H9 (cell line): ENCODE results near the gene TMCC3. TPM values are rescaled to one million over a fixed set of nuclear protein-coding genes. Genes with fewer than 3 reads are reported as not detected.

Experiments
- DNase-seq: peaks from one replicate; pipeline ENCODE4 v3.0.0-alpha.2; 2017
- H2AFZ ChIP-seq: one replicate; pipeline ENCODE4 v1.6.1; 2013; ENCODE audit warnings: mild to moderate bottlenecking, low read length, control low read depth, moderate library complexity
- H2AK5ac ChIP-seq: 2 replicates; pipeline ENCODE4 v1.6.1; 2013; ENCODE audit warnings: low read length, control low read depth, mixed read lengths; ENCODE audit not compliant: insufficient read length
- H2BK120ac ChIP-seq: one replicate; pipeline ENCODE4 v1.6.1; 2013; ENCODE audit warnings: low read depth, mild to moderate bottlenecking, low read length, control low read depth, inconsistent platforms; ENCODE audit not compliant: poor library complexity, severe bottlenecking
- H2BK12ac ChIP-seq: 2 replicates; pipeline ENCODE4 v1.6.1; 2013; ENCODE audit warnings: low read length, control low read depth, mixed read lengths, low read depth; ENCODE audit not compliant: insufficient read length
- H2BK15ac ChIP-seq: 2 replicates; pipeline ENCODE4 v1.6.1; 2013; ENCODE audit warnings: low read depth, low read length, control low read depth
- H2BK20ac ChIP-seq: one replicate; pipeline ENCODE4 v1.6.1; 2013; ENCODE audit warnings: low read depth, mild to moderate bottlenecking, low read length, control low read depth, inconsistent platforms; ENCODE audit not compliant: poor library complexity, severe bottlenecking
- H2BK5ac ChIP-seq: 2 replicates; pipeline ENCODE4 v1.6.1; 2013; ENCODE audit warnings: low read length, control low read depth, mixed read lengths; ENCODE audit not compliant: insufficient read length
- H3K14ac ChIP-seq: 2 replicates; pipeline ENCODE4 v1.6.1; 2013; ENCODE audit warnings: low read length, control low read depth; ENCODE audit not compliant: insufficient read depth
- H3K18ac ChIP-seq: 2 replicates; pipeline ENCODE4 v1.6.1; 2013; ENCODE audit warnings: low read depth, mild to moderate bottlenecking, mixed read lengths, low read length, control low read depth; ENCODE audit not compliant: insufficient read length
- H3K23ac ChIP-seq: 2 replicates; pipeline ENCODE4 v1.6.1; 2013; ENCODE audit warnings: low read length, control low read depth, mixed read lengths, low read depth; ENCODE audit not compliant: insufficient read length
- H3K23me2 ChIP-seq: 2 replicates; pipeline ENCODE4 v1.6.1; 2013; ENCODE audit warnings: low read depth, mild to moderate bottlenecking, mixed read lengths, low read length, control low read depth; ENCODE audit not compliant: insufficient read length, poor library complexity, severe bottlenecking
- H3K27ac ChIP-seq: 2 replicates; pipeline ENCODE4 v1.5.1; 2013; ENCODE audit warnings: low read length, control low read depth, mixed read lengths, low read depth; ENCODE audit not compliant: insufficient read length
- H3K27me3 ChIP-seq: 2 replicates; pipeline ENCODE4 v1.6.1; 2013; ENCODE audit warnings: low read length, control low read depth, inconsistent platforms; ENCODE audit not compliant: insufficient read depth
- H3K4ac ChIP-seq: 2 replicates; pipeline ENCODE4 v1.6.1; 2013; ENCODE audit warnings: low read depth, mild to moderate bottlenecking, control low read depth, inconsistent platforms, low read length, moderate library complexity
- H3K4me1 ChIP-seq: 2 replicates; pipeline ENCODE4 v1.6.1; 2013; ENCODE audit warnings: low read length, control low read depth, inconsistent platforms; ENCODE audit not compliant: insufficient read depth
- H3K4me2 ChIP-seq: 2 replicates; pipeline ENCODE4 v1.6.1; 2013; ENCODE audit warnings: low read length, control low read depth, mixed read lengths; ENCODE audit not compliant: insufficient read length, insufficient read depth
- H3K56ac ChIP-seq: 2 replicates; pipeline ENCODE4 v1.6.1; 2013; ENCODE audit warnings: low read depth, mild to moderate bottlenecking, mixed read lengths, low read length, control low read depth; ENCODE audit not compliant: insufficient read length
- H3K79me1 ChIP-seq: 2 replicates; pipeline ENCODE4 v1.6.1; 2013; ENCODE audit warnings: low read depth, mild to moderate bottlenecking, moderate library complexity, low read length, control low read depth, inconsistent platforms; ENCODE audit not compliant: insufficient read depth, poor library complexity, severe bottlenecking
- H3K79me2 ChIP-seq: 2 replicates; pipeline ENCODE4 v1.6.1; 2013; ENCODE audit warnings: low read length, control low read depth, inconsistent platforms; ENCODE audit not compliant: insufficient read depth
- H3K9ac ChIP-seq: 2 replicates; pipeline ENCODE4 v1.6.1; 2013; ENCODE audit warnings: low read length, control low read depth, mixed read lengths; ENCODE audit not compliant: insufficient read length; ENCODE audit errors: extremely low read depth
- H3K9me3 ChIP-seq: one replicate; pipeline ENCODE4 v1.6.1; 2013; ENCODE audit warnings: low read depth, low read length, inconsistent platforms; ENCODE audit not compliant: control insufficient read depth
- H3T11ph ChIP-seq: one replicate; pipeline ENCODE4 v1.6.1; 2013; ENCODE audit warnings: mild to moderate bottlenecking, low read length, control low read depth, inconsistent platforms
- H4K20me1 ChIP-seq: one replicate; pipeline ENCODE4 v1.6.1; 2013; ENCODE audit not compliant: control insufficient read depth, insufficient read length, insufficient read depth
- H4K5ac ChIP-seq: 2 replicates; pipeline ENCODE4 v1.6.1; 2013; ENCODE audit warnings: low read depth, mild to moderate bottlenecking, mixed read lengths, low read length, control low read depth; ENCODE audit not compliant: insufficient read length
- H4K8ac ChIP-seq: replicated peaks from 2 replicates; pipeline ENCODE4 v1.6.1; 2013; ENCODE audit warnings: low read length, control low read depth, mixed read lengths, low read depth; ENCODE audit not compliant: insufficient read length
- H4K91ac ChIP-seq: 2 replicates; pipeline ENCODE4 v1.6.1; 2013; ENCODE audit warnings: low read depth, mild to moderate bottlenecking, moderate library complexity, mixed read lengths, low read length, control low read depth; ENCODE audit not compliant: insufficient read length
- H3K27ac Mint-ChIP-seq, 3 experiments: 2 replicates in 2 of 3; 3 replicates in 1 of 3; pipeline ENCODE4 v1.8.0; 2020 to 2021; ENCODE audit warnings: mixed read lengths in 3 of 3, mild to moderate bottlenecking in 1 of 3, moderate library complexity in 1 of 3
- H3K27me3 Mint-ChIP-seq: 2 replicates; pipeline ENCODE4 v1.8.0; 2021; ENCODE audit warnings: low read depth, mild to moderate bottlenecking, moderate library complexity, mixed read lengths
- H3K36me3 Mint-ChIP-seq, 3 experiments: 2 replicates in 2 of 3; 3 replicates in 1 of 3; pipeline ENCODE4 v1.8.0; 2020 to 2021; ENCODE audit warnings: low read depth in 3 of 3, mixed read lengths in 3 of 3; ENCODE audit not compliant: insufficient read depth in 1 of 3
- H3K4me1 Mint-ChIP-seq, 2 experiments: 2 replicates each; pipeline ENCODE4 v1.8.0; 2020; ENCODE audit warnings: mixed read lengths in 2 of 2
- H3K4me3 Mint-ChIP-seq, 2 experiments: 2 replicates in 1 of 2; 3 replicates in 1 of 2; pipeline ENCODE4 v1.8.0; 2020 to 2021; ENCODE audit warnings: mild to moderate bottlenecking in 2 of 2, mixed read lengths in 2 of 2, moderate library complexity in 1 of 2
- H3K9me3 Mint-ChIP-seq, 2 experiments: 2 replicates in 1 of 2; 3 replicates in 1 of 2; pipeline ENCODE4 v1.8.0; 2020; ENCODE audit warnings: mild to moderate bottlenecking in 2 of 2, mixed read lengths in 2 of 2, moderate library complexity in 1 of 2
- WGBS: extraction: QIAGEN DNeasy Blood & Tissue Kit; methylation state at CpG from one replicate; pipeline ENCODE4 v1.1.7; 2013; ENCODE audit warnings: missing lambda C conversion rate, low lambda C conversion rate, mixed read lengths; ENCODE audit not compliant: insufficient read length; ENCODE audit errors: extremely low coverage; 5-methylcytosine and 5-hydroxymethylcytosine counted together
- total RNA-seq: library from RNA; stranded (reverse); gene quantifications from 2 replicates; pipeline ENCODE4 v1.2.1, GENCODE V29; 2021
- TF ChIP-seq, protein P1 (sequence below): fragments of 200-600 bp; sonication (generic); conservative IDR thresholded peaks from 3 replicates; pipeline ENCODE4 v1.8.0; 2021; ENCODE audit warnings: antibody characterized with exemption, mild to moderate bottlenecking

TMCC3 gene
- total RNA-seq, 1 experiment from 2014 or later = 0.87 TPM

GRCh38 chr12:94586589-94587259 lies 63.6 kb downstream of the TMCC3 start:
- Histone ChIP-seq H3K79me1 (no peaks in the 10 kb centered on the region), H3K9me3 (no peaks in the 10 kb centered on the region), H3K79me2 (no peaks in the 10 kb centered on the region), H3K18ac (no peak overlapping the region), H2AFZ (no peak overlapping the region), H4K91ac (no peak overlapping the region), H3K9ac (no peak overlapping the region), H2BK120ac (no peak overlapping the region), H3K23ac (no peak overlapping the region), H4K20me1 (no peaks in the 10 kb centered on the region), H3K4ac (no peak overlapping the region), H3K27me3 (no peaks in the 10 kb centered on the region), H2BK5ac (no peak overlapping the region), H4K8ac (no peak overlapping the region), H3K27ac (no peak overlapping the region), H4K5ac (no peak overlapping the region), H3K4me1 (no peaks in the 10 kb centered on the region), H3K23me2 (no peaks in the 10 kb centered on the region), H2AK5ac (no peak overlapping the region), H3K14ac (no peak overlapping the region), H3K56ac (no peak overlapping the region), H2BK15ac (no peak overlapping the region), H3T11ph (no peak overlapping the region), H3K4me2 (no peak overlapping the region), H2BK12ac (no peak overlapping the region), H2BK20ac (no peak overlapping the region)
- TF ChIP-seq, protein P1, sequence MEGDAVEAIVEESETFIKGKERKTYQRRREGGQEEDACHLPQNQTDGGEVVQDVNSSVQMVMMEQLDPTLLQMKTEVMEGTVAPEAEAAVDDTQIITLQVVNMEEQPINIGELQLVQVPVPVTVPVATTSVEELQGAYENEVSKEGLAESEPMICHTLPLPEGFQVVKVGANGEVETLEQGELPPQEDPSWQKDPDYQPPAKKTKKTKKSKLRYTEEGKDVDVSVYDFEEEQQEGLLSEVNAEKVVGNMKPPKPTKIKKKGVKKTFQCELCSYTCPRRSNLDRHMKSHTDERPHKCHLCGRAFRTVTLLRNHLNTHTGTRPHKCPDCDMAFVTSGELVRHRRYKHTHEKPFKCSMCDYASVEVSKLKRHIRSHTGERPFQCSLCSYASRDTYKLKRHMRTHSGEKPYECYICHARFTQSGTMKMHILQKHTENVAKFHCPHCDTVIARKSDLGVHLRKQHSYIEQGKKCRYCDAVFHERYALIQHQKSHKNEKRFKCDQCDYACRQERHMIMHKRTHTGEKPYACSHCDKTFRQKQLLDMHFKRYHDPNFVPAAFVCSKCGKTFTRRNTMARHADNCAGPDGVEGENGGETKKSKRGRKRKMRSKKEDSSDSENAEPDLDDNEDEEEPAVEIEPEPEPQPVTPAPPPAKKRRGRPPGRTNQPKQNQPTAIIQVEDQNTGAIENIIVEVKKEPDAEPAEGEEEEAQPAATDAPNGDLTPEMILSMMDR = no peak
- WGBS = no CpG with 5 or more reads among the region's 8 CpGs
- H3K4me3 Mint-ChIP-seq = no peak overlapping the region
- H3K27ac Mint-ChIP-seq = no peak overlapping the region
- H3K9me3 Mint-ChIP-seq = no peaks in the 10 kb centered on the region
- H3K27me3 Mint-ChIP-seq = no peaks in the 10 kb centered on the region; the same call in 1 of the 2 replicates
- H3K4me1 Mint-ChIP-seq = peaks cover 13 to 23% of the 10 kb centered on the region in 2 experiments
- DNase-seq = no peak
- no peaks in the 10 kb centered on the region for H3K36me3 Mint-ChIP-seq
